ENCODE results near the gene FMO3.

FMO3 gene

DNA sequence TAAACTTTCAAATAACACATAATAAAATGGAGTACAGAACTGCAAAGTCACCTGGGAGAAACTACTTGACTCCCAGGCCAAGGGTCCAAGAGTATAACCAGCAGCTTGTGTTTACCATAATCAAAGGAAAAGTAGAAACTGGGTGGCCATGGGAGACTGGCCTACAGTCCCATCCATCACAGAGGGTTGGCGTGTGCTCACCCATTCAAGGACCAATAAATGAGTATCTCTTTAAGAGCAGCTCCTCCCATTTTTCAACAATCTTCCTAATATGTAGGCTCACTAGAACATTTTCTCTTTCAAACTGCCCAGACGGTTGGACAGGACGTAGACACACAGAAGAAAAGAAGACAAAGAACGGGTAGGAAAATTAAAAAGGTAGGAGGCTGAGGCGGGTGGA is at the start of gene FMO3:
Gene FMO3 (plus strand): TSS at position 302 of the 400 bp plus-strand sequence. CDS start 1,754 bp downstream, outside the sequence.
- DNase-seq (ENCODE audit: insufficient read length, low spot score), result no peak
- no peak for FAIRE-seq

DNA sequence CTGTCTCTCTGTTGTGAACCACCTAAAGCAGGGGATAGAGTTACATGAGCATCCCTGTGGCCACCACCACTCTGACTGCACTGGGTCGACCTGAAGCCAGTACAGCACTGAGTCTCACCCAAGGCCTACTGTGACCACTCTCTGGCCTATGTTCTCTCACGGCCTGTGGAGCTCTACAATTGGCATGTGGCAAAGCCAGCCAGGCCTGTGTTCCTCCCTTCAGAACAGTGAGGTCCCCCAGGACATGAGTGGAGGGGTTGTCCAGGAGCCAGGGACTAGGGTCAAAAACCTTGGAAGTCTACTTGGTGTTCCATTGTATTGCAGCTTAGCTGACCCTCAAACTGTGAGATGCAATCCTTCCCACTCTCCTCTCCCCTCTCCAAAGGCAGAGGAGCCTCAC is 42.7 kb upstream of the FMO3 start:
- FAIRE-seq (no peak), DNase-seq (ENCODE audit: insufficient read length, low spot score) (no peak)

DNA sequence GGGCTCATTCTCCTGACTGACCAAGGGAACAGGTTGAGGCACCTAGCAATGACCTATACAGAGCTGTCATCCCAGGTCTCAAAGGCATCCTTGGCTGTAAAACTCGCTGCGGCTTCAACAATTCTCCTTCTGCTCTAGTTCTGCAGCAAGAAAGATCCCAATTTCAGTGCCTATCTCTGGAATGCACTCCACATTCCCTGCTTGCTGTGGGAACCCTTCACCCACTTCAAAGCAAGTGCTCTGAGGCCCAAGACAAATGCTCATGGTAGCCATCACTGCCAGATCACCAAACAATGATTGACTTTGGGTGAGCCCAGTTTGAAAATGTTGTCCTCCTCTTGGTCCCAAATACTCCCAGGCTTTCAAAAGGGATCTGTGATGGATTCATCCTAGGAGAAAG is 37.7 kb upstream of the FMO3 start:
- DNase-seq (ENCODE audit: insufficient read length, low spot score) (no peak), FAIRE-seq (no peak)

DNA sequence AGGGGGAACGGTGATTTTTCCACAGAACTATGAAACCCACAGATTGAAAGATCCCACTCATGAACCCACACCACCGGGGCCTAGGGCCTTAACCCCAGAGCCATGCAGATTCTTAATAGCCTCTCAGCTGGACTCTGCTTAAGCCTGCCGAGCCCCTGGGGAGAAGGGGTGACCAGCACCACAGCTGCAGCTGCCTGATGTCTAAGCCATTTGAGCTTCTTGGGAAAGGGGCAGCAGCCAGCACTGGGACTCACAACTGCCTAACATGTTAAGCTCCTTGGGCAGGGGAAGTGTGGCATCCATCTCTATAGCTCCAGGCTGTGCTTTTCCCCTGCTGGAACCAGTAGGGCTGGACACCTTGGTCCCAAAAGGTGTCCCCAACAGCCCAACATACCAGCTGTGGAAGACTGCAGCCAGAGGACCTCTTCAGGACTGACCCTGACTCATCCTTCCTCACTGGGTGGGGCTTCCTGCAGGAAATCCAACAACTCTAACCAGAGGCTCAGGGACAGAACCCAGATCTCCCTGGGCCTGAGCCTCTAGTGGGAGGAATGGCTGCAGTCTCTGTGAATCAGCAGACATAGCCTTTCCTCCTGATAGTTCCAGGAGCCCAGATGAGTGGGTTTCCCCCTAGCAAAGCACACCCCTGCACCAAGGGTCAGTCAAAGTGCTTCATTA is 34.6 kb upstream of the FMO3 start:
- FAIRE-seq (no peak), DNase-seq (ENCODE audit: insufficient read length, low spot score) (no peak)

DNA sequence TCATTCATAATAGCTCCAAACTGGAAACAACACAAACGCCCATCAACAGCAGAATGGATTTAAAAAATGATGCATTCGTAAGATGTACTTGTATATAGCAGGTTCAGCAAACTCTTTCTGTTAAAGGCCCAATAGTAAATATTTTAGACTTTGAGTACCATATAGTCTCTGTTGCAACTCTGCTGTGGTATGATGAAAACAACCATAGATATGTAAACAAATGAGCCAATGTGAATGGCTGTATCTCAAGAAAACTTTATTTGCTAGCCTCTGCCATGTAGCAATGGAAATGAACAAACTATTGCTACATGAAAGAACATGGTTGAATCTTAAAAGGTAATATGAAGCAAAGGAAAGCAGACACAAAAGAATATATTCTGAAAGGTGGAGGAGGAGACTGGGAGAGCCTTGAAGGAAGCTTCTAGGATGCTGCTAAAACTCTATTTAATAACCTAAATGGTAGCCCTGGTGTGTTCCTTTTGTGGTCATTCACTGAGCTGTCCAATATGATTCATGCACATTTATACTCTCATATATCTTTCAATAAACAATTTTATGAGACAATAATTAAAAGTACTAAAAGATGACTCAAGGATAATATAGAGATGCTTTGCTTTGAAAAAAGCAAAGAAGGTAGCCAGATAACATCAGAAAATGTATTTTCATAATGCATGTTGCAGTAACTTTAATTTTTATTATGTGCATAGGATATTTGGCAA is 29.1 kb upstream of the FMO3 start:
- FAIRE-seq (no peak), DNase-seq (ENCODE audit: insufficient read length, low spot score) (no peak)

DNA sequence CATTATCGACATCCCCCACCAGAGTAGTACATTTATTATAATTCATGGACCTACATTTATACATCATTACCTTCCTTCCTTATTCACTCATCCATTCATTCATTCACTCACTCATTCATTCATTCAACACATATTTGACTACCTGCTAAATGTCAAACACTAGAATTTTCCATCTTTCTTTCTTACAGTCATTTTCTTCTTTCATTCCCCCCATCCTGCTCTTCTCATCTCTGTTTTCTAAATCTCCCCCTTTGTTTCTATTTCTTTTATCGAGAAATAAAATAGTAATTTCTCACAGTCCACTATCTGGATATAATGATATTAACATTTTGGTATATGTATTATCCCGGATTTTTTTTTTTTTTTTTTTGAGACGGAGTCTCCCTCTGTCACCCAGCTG is 27.8 kb upstream of the FMO3 start:
- no peak for DNase-seq (ENCODE audit: insufficient read length, low spot score)
- no peak for FAIRE-seq

DNA sequence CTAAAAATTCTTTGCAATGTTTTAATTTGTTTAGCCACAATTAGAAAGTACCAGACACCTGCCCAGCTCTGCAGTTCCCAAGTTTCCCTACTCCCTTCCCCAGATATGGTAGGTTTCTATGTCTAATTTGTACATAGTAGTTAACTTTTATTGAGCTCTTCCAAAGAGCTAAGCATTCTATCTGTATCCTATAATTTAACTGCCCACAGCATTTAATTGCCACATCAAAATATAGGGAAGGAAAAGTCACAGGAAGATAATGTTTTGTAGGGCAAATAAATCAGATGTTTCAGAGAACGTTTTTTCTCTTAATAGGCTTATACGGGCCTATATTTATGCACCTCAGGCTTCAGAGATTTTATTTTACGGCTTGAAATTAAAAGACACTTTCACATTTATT is 15.7 kb upstream of the FMO3 start:
- FAIRE-seq (no peak), DNase-seq (ENCODE audit: insufficient read length, low spot score) (no peak)

DNA sequence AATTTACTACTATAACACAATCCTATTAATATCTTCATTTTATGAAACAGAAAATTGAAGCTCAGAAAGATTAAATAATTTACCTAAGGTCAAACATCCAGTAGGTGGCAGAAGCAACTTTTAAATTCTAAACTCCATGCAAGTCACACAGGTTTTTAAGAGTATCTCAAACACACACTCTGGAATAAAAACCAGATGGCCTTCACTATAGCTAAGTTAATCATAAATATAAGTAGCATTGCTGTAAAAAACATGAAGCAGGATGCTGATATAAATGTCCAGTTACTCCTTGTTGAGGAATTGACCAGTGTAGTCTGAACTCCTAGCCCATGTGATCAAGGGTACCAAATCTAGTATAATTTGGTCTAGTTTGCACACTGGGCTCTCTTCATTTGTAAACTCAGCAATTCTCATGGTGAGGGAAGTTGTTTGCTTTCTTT is 9.4 kb upstream of the FMO3 start:
- FAIRE-seq, result no peak
- DNase-seq (ENCODE audit: insufficient read length, low spot score), result no peak

DNA sequence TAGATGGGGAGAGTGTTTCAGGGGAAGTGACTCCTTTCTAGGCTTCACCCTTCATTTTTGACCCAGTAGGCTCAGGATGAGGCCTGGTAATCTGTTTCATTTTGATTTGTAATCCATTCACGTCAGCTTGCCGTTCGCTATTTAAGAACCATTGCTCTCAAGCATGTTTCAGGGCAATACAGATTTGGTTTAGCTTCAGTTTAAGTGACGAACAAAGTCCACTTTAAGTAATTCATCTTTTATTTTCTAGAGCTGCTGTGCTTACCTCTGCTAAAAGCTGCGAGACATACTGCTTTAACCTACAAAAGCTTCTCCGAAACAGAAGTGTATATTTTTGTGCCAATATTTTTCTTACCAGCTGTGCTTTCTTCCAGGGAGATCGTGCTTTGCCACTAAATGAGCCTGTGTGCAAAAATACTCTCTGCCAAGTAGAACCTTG is 8.9 kb upstream of the FMO3 start:
- DNase-seq (ENCODE audit: insufficient read length, low spot score) (no peak), FAIRE-seq (no peak)

DNA sequence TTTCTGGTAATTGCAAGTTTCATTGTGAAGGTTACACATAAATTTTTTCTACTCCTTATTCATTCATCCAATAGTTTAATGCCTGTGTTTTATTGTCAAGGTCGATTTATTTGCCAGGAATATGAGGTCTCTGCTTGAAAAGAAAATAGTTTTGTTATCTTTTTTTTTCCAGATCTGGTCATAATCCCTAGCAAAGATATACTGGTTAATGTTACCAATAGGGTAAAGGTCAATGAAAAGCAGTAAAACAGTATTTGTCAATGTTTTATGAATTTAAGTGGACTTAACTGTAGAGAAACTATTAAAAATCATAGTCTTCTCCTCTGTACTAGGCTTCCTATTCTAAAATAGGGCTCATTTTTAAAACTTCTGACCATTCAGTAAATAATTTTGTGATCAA is 8.1 kb upstream of the FMO3 start:
- FAIRE-seq (no peak), DNase-seq (ENCODE audit: insufficient read length, low spot score) (no peak)

DNA sequence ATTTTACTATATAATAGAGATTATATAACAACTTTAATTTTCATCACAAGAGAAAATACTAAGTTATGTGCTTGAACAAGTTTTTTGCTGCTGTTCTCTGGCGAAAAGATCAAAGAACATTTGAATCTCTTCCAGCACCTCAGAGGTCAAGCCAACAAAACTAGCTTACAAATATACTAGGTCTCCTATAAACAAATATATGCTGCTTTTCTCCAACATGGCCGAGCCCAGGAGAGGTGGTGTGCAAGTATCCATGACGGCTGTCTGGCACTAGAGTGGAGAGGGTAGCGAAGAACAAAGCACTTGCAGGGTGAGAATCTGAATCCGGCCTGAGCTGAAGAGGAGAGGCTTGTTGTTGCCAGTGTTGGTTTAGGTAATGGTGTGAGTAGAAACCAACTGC is 7.5 kb upstream of the FMO3 start:
- no peak for DNase-seq (ENCODE audit: insufficient read length, low spot score)
- no peak for FAIRE-seq

DNA sequence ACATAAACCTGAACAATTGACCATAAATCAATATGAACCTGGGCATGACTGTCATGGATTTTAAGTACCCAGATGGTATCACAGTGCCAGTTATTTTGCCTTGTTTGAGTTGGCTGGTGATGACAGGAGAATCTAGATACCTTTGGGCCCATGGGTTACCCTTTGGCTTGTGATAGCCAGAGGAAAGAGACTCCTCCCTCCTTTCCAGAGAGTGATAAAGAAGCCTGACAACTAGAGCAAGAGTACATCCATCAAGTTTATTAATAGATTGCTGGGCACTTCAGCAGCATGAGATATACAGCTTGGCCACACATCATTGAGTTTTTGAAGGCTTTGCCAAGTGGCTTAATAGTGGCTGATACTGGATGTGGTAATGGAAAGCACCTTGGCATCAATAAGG is 6.6 kb upstream of the FMO3 start:
- DNase-seq (ENCODE audit: insufficient read length, low spot score) (no peak), FAIRE-seq (no peak)

DNA sequence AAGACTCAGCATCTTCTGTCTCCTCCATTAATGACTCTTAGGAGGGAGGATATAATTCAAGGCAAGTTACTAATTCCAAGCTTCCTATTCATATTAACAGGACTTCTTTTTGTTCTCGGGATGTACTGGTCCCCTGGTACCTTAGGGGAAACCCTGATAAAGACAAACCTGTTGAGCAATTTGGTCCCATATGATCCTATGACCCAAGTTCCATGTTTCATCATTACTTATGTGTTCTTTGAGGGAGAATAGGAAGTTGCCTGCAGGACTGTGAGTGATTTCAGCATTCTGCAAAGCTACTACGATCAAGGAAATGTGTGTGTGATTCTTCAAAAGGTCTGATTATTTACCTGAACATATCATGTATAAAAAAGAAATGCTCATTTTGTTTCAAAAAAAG is 5.8 kb upstream of the FMO3 start:
- DNase-seq (ENCODE audit: insufficient read length, low spot score) (no peak), FAIRE-seq (no peak)

DNA sequence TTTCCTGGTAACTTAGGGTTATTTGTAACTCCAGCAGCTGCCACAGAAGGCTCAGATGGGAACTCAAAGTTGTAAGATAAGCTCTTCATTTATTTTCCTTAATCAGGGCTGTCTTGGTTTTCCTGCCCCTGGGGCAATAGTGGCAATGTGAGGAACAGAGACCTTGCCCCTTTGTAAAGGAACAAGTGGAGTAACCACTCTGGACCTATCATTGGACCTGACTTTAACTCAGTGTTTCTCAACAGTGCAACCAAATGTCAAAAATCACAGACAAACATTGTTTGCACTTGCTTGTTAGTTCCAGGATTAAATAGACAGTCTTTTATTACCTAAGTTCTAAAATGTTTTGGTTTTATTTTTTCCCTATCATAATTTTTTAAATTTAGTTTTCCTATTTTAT is 2.8 kb upstream of the FMO3 start:
- FAIRE-seq (no peak), DNase-seq (ENCODE audit: insufficient read length, low spot score) (no peak)

DNA sequence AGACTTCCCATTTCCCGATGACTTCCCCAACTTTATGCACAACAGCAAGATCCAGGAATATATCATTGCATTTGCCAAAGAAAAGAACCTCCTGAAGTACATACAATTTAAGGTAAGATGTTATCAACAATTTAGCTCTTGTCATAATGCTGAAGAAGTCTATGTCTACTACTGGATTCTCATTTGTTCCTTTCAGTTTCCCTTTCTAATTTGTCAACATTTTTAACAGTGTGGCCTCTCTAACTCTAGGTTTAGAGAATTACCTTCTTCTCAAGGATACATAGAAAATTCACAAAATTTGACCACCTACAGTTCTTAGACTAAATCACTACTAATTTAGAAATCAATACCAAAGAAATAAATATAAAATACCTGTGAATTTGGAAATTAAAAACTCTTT is 13.2 kb downstream of the FMO3 start:
- FAIRE-seq, result no peak

DNA sequence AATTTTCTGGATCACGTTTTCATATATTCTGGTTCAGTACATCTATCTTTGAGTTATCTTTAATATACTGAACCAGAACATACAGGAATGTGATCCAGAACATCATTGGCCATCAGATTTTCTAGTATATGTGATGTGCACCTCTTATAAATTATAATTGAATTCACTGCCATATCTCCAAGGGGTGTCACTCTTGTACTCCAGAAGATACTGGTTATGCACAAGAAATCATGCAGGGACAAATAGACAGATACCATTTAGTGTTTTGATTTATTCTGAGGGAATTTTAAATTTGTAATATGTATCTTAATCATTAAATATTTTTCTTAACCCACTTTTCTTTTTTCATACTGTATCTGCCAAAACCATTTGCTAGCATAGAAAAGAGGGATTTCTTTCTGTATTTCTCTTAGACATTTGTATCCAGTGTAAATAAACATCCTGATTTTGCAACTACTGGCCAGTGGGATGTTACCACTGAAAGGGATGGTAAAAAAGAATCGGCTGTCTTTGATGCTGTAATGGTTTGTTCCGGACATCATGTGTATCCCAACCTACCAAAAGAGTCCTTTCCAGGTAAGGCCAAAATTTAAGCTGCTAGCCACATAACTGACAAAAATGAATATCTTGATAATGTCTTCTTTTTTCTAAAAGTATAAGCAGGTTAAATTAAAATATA is 16.7 kb downstream of the FMO3 start:
- FAIRE-seq (no peak), DNase-seq (ENCODE audit: insufficient read length, low spot score) (no peak)

More for the DNA sequence above, 13.2 kb downstream of the FMO3 start:
- DNase-seq (ENCODE audit: insufficient read length, low spot score), result no peak

DNA sequence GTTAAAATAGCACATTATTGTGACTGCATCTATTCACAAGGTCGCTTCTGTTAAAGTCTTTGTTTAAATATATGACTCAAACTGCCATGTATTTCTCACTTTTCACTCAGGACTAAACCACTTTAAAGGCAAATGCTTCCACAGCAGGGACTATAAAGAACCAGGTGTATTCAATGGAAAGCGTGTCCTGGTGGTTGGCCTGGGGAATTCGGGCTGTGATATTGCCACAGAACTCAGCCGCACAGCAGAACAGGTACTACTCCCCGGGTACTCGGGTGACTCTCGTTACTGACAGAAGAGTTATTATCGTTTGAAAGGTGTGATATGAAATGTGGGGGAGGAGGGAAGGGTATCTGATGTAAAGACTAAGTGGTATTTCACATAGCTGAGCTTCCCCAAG is 17.3 kb downstream of the FMO3 start:
- FAIRE-seq (no peak), DNase-seq (ENCODE audit: insufficient read length, low spot score) (no peak)

DNA sequence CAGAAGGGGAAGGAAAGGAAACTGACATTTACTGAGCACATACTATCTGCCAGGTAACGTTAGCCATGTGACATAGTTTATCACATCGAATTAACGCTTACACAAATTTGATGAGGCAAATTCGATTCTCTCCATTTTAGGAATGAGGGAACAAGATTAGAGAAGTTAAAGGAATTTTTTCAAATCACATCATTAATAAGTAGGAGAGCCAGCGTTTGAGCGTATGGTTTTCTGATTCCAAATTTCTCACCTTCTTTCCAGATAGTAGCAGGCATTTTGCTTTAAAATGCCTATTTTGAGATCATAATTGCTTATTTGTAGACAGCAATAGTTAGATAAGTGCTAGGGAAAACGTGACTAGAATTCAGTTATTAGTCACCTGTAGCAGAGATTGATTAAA is 19.3 kb downstream of the FMO3 start:
- DNase-seq (ENCODE audit: insufficient read length, low spot score) (no peak), FAIRE-seq (no peak)

DNA sequence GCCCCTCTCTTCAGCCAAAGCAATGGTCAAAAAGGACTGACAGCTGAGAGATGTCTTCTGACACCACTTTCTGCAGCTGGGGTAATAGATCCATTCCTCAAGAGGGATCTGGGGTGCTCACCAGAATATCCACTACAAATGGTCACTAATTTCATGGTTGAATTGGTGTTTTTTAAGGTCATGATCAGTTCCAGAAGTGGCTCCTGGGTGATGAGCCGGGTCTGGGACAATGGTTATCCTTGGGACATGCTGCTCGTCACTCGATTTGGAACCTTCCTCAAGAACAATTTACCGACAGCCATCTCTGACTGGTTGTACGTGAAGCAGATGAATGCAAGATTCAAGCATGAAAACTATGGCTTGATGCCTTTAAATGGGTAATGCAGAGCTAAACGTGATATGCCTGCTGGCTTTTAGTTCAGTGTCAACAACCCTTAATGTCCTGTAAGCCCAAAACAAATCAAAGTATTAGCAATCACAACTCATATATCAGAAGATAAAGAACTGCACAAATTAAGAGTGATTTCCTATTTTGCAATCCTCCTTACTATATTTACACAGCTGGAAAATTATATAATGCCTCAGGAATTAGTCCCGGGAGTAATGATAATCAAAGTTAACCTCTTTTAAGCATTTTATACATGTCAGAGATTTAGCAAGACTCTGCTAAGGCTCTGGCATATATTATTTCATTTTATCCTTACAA is 20.1 kb downstream of the FMO3 start:
- FAIRE-seq (no peak), DNase-seq (ENCODE audit: insufficient read length, low spot score) (no peak)

DNA sequence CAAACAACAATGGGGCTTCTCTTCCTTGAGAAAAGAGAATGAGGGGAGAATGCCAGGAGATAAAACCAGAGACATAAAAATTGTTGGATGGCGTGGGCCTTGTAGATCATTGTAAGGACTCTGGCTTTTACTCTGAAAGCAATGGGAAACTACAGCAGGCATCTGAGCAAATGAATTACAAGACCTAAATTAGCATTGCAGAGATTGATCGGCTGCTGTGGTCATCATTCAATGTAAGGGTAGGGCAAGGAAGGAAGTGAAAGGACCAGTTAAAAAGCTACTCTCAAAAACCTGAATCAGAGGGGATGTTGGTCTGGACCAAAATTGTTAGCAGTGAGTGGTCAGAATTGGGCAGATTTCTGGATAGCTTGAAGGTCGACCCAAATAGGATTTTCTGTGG is 21.4 kb downstream of the FMO3 start:
- no peak for FAIRE-seq
- DNase-seq (ENCODE audit: insufficient read length, low spot score), result no peak

DNA sequence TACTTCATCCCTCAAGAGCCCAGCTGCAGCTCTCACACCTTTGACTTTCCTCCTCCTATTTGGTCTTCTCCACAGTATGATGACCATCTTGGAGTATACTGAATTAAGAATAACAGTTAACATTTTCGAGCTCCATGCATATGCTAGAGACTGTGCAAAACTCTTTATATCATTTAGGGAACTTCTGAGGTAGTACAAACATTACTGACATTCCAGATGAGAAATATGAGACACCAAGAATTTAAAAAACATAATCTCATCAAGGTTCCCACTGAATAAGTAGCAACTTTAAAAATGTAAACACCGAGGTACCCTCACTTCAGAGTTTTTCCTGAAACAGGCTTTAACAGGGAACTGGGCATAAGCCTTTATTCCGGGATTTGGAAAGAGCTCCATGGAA is 22.7 kb downstream of the FMO3 start:
- FAIRE-seq (no peak), DNase-seq (ENCODE audit: insufficient read length, low spot score) (no peak)
